AG09309 (cell line): ENCODE data around the gene MAGEC3.

ENCODE experiments used
- DNase-seq: peaks from one replicate; pipeline ENCODE4 v3.0.0-alpha.2; 2010; ENCODE audit warnings: low read depth
- H3K4me3 ChIP-seq: 2 replicates; pipeline ENCODE4 v1.5.1; 2011; ENCODE audit warnings: mild to moderate bottlenecking, low read depth, low read length, moderate library complexity; ENCODE audit not compliant: control insufficient read depth
- CTCF ChIP-seq: IDR thresholded peaks from 2 replicates; pipeline ENCODE4 v1.5.1; 2011; ENCODE audit warnings: mild to moderate bottlenecking, low read depth, low read length, inconsistent platforms; ENCODE audit not compliant: insufficient read depth, control insufficient read depth; ENCODE audit errors: missing control alignments

The MAGEC3 gene

GRCh38 chrX:141904262-141904661, 66.1 kb downstream of the MAGEC3 start:
- DNase-seq = no peak
- H3K4me3 ChIP-seq = no peak overlapping the region
- TF ChIP-seq CTCF = no peak

DNA sequence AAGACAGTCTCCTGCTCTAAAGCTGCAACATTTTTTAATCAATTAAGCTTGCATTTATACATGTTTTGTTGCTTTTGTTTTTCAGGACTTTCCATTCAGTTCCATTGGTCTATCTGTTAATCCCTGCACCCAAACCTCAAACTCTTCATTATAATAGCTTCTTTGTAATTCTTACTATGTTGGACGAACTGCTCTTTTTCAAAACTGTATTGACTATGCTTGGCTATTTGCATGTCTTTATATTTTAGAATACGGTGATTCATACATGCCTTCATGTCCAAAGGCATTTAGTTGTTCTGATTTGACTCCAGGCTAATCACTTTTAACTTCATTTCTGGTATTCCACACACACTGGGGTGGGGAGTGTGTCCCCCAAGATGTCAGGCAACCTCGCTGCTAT, 79.7 kb downstream of the MAGEC3 start:
- no peak overlapping the region for H3K4me3 ChIP-seq
- TF ChIP-seq CTCF = no peak
- DNase-seq = no peak

DNA sequence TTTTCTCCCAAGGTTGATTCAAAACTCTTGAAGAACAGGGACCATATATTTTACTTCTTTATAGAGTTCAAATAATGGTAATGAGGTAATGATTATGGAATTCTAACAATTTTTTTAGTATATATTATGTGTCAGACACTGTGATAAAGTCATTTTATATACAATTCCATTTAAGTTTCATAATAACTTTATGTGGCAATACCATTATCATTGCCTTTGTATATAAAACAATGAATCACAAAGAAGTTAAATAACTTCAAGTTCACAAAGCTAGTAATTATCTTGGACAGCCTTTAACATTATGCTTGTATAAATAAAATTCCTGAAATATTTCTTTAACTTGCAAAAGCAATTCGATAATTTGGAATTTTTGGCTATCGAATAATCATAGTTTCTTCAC, 86.2 kb downstream of the MAGEC3 start:
- TF ChIP-seq CTCF = no peak
- no peak overlapping the region for H3K4me3 ChIP-seq

DNA sequence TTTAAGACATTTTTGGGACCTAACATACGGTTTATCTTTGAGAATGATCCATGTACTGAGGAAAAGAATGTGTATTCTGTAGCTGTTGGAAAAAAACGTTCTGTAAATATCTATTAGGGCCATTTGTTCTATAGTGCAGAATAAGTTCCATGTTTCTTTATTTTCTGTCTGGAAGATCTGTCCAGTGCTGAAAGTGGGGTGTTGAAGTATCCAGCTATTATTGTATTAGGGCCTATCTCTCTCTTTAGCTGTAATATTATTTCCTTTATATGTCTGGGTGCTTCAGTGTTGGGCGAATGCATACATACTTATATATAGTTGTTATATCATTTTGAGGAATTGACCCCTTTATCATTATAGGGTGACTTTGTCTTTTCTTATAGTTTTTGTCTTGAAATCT, 90.3 kb downstream of the MAGEC3 start:
- H3K4me3 ChIP-seq = no peak overlapping the region
- TF ChIP-seq CTCF = no peak
- DNase-seq = no peak

More for the DNA sequence above, 86.2 kb downstream of the MAGEC3 start:
- no peak for DNase-seq

GRCh38 chrX:141934059-141934641, 96.0 kb downstream of the MAGEC3 start:
- no peak for DNase-seq
- H3K4me3 ChIP-seq = no peak overlapping the region
- TF ChIP-seq CTCF = no peak

- no peak for TF ChIP-seq CTCF
- no peak for DNase-seq
- H3K4me3 ChIP-seq = no peak overlapping the region
These were observed 97.5 kb downstream of the MAGEC3 start for GRCh38 chrX:141935645-141936044.

GRCh38 chrX:141936080-141936479, 98.0 kb downstream of the MAGEC3 start:
- TF ChIP-seq CTCF = no peak

More at GRCh38 chrX:141936080-141936479, 98.0 kb downstream of the MAGEC3 start:
- DNase-seq = no peak
- no peak overlapping the region for H3K4me3 ChIP-seq
